CD4-positive, alpha-beta T cell treated with Interleukin-15 for 1 hour (primary cell): ENCODE results near the gene NAPA.
A peak's percentile ranks its signal among the peaks of the same experiment; 100 is the strongest.

Experiments used
- DNase-seq: peaks from one replicate; pipeline ENCODE4 v3.0.0-alpha.2; 2020

Gene NAPA

DNA sequence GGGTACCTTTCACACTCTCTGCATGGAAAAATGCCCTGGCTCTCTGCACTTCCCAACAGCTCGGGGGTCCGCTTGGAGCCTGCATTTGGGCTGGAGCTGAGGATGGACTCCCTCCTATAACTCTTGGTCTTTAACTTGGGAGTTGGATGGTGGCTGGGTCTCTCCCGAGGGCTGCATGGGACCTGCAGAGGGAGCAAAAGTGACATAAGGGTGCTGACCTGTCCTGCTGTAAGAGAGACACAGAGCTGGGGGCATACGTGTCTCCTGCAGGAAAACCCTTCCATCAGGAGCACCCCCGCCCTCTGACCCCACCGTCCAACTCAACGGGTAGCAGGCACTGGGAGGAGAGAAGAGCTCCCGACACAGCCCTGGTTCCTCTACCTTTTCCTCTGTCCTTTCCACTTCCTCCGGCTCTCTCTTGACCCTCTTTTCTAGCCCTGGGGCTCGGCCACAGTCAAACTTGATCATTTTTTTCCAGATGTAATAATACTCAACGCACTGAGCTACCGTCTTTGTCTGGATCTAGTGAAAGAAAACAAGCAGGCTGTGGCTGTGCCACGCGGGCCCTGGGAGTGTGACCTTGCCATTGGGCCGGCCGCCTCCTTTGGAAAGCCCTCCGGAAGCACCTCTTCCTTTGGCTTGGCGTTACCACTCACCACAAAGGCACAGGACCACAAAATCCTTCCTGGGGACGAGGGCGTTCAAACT lies 6.8 kb upstream of the NAPA start:
- DNase-seq = no peak

DNA sequence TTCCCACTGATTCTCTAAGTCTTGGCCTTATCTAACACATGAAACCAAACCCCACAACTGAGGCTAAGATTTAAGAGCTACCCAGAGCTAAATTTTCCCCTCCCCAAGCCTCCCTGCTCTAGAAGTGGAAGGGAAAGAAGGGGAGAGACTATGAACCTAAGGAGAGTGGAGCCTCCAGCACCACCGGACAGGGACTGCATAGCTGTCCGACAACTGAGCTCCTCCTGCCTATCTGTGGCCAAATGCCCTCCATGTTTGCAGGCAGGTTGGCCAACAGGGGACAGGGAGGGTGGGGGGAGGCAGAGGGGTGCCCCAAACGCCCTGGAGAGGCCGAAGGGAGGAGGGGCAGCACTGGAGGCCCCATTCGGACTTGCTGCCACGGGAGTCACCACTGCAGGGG lies 6.0 kb upstream of the NAPA start:
- no peak for DNase-seq

DNA sequence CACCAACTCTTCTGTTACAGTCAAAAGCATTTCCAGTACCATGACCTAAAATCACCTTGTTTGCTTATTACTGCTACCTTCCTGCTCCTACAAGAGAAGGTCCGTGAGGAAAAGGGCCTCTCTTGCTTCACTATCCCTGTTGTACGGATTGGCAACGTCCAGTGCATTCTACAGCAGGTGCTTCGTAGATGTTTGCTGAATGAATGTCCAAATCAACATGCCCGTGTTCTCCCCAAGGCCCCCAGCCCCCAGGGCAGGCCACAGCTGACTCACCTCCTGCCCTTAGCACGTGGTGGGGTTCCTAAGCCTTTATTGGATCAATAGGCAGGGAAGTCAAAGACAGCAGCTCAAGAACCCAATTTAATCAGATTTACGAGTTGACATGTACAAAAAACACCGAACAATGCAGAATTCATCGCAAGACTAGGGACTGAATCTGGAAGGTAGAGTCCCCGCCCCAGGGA lies 5.5 kb upstream of the NAPA start:
- no peak for DNase-seq

DNA sequence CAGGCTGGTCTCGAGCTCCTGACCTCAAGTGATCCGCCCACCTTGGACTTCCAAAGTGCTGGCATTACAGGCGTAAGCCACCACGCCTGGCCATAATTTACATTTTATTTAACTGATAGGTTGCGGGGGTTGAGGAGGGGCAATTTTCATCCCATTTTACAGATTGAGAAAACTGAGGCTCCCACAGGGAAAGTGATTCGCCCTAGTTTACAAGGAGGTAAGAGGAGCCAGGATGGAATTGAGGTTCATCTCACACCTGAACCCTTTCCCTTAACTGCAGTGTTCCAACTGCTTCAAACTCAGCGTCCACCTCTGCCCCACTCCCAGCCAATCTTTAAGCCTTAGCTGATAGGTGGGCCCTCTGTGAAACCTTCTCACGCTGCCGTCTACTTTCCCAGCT lies 4.0 kb upstream of the NAPA start:
- no peak for DNase-seq

DNA sequence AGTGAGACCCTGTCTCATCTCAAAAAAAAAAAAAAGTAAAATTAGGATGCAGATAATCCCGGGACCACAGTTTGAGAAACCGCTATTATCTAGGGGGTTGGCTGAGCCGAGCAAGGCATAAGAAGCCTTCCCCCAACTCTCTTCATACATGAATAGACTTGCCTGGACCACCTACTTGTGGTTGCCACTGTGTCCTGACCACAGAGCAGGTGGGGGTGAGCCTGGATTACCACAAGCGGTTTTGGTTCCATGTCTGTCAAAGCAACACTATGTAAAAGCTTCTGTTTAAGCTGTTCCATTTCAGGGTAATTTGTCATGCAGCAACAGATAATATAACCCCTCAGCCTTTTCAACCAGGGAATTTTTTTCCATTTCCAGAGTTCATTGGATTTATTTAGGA lies 3.3 kb upstream of the NAPA start:
- DNase-seq = peak; percentile 74

DNA sequence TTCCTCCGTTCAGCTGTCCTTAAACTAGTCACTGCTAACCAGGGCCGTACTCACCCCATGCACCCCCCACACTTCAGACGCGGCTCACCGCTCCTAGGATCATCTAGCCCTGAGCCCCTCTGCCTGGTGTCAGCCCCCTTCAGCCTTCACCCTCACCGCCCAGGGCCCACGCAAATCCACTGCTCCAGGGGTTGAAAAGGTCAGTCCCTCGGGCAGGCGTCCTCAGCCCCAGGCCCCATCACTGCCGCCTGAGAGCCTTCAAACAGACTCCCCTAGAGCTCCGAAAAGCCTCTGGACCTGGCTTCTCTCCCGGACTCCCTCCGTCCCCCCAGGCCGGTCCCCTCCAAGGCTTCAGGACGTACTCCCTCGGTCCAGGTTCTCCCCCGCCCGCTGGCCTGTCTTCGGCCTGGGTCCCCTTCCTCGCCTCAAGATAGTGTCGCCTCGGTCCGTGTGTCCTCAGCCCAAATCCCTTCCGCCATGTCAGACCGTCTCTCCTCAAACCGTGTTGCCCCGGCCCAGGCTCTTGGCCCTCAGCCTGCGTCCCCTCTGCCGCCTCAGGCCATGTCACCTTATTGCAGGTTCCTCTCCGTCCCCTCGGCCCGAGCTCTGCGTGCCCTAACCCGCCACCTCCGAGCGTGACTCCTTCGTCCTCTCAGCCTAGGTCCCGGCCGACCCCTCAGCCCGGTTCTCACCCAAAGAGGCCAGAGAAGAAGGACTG lies 553 bp downstream of the NAPA start:
- DNase-seq = no peak

DNA sequence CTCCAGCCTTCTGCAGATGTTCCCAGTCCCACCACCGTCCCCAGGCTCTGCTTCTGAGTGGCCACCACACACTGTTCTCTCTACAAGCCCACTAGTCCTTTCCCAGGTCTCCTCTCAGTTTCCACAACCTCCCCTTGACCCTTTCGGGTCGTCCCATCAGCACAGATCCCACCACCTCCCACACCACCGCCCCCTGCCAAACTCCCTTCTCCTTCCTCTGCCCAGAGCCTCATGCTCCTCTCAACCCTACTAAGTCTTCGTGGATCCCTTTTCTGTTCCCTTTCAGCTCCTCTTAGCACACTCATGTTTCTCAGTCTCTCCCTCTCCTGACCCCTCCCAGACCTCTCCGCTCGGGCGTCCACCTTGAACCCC lies 1.9 kb downstream of the NAPA start:
- DNase-seq = no peak

DNA sequence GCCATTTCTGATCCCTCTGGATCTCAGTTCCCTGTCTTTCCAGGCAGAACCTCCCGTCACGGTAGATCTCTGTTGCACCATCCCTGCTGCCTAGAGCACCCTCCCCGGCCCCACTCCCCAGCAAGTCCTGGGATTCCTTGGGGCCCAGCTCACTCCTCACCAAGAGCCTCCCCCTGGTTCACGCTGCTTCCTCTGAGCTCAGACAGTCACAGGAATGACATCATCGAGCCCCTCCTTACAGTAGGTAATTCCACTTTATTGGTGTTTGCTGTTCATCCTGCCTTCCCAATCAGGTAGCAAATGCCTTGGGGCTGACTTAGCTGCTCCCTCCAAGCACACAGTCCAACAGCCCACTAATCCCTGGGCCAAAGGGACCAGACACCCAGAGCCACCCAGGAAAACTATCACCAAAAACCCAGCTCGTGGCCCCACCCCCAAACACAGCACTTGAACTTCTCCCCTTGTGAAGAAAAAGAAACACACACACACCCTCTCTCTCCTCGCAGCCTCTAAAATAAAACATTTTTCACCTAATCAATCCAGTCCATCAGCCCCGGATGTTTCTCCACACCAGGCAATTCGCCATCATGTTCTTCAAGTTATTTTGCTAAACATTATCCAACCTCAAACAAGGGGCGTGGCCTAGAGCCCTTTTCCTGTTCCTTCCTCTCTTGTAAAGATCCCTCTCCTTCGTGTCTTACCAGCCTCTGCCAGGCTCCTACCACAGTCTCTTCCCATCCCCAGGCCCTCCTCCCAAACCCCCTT lies 2.5 kb downstream of the NAPA start:
- no peak for DNase-seq

DNA sequence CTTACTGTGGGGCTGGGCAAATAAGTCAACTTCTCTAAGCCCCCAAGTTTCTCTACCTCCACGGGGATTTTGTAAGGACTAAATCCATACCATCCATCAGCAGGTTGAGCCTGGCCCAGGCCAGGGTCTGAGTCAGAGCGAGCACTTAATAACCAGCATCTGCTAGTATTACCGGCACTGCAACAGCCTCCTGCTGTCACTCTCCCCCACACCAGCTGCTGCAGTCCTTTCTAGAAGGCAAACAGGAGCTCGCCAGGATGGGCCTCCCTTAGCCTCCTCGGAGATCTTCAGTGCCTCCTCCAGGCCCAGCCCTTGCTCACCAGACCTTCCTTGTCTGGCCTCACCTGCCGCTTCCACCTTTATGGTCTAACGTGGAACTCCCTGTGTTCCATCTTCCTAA lies 3.2 kb downstream of the NAPA start:
- DNase-seq = no peak

DNA sequence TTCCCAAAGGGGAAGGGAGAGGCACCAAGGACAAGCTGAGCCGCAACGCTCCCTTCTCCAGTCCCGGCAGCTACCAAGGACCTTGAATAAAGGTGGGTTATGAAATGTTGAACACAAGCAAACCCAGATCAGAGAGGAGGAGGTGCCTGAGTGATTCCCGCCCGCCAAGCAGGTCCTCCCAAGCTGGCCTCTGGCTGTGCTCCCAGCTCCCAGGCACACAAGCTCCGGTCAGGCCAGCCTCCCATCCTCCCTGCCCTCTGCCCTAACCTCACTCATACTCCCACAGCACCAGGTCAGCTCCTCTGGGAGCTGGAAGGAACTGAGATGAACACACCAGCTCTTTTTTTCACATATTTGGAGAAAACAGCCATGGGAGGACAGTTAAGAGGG lies 3.7 kb downstream of the NAPA start:
- DNase-seq = no peak

DNA sequence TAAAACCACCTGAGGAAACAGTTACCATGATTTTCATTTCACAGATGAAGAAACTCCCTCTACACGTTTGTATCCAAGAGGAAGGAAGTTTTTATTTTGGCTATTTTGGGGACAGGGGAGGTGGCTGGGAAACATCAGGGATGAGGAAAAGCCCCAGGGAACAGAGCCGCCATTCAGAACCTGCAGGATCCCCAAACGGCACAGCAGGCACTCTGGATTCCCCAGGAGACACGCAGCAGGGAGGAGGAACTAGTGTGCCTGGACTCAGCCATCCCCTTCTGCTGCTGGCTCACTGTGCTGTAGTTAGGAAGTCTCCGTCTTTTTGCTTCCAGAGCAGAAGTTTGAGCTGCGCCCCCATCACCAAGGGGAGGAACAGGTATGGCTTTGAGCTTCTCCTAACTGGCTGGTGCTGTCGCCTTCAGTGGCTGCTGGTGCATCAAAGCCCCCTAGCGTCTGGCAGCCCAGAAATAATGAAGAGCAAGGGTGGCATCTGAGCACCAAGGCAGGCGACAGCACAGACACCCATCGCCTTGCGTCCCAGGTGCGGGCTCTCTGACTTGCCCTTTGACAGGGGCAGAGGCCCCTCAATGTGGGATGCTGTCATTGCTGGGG lies 4.2 kb downstream of the NAPA start:
- no peak for DNase-seq

DNA sequence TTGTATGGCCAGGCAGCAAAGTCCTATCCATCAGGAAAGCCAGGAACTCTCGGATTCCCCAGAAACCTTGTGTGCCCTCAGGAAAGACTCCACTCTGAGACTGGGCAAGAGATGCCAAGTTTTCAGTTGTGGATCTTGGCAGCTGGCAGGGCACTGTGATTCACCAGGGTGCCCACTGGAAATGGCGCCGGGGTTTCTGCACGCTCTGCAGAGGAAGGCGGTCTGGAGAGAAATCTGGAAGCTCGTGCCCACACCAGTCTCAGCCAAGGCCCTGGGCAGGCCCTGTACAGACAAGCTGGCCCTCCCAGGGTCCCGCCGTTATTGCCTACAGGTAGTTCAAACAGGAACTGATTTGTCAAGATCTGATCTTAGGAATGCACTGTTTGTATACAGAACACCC lies 4.9 kb downstream of the NAPA start:
- DNase-seq = no peak

DNA sequence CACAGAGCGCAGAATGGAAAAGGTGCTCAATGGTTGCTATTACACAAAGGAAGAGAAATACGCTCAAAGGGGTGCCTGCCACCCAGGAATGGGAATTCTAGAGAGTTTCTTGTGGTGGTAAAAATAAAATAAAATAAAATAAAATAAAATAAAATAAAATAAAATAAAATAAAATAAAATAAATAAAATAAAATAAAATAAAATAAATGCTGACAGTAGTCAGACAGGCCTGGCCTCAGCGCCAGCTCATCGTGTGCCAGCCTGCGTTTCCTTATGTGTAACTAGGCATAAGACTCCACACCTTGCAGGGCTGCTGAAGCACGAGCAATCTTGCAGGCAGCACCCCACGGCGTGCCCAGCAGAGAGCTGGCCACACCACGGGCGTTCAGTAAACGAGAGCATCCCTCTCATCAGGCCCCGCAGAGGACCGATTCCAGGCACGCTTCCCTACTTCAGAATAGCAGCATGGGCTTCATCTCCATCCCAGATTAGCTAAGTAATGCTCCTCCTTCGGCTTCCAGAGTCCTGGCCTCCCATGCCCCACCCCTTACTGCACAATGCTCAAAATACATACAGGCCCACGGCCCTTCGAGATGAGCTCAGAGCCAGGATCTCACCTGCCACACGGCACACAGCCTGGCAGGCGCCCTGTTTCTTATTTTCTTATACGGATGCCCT lies 5.6 kb downstream of the NAPA start:
- DNase-seq = no peak

DNA sequence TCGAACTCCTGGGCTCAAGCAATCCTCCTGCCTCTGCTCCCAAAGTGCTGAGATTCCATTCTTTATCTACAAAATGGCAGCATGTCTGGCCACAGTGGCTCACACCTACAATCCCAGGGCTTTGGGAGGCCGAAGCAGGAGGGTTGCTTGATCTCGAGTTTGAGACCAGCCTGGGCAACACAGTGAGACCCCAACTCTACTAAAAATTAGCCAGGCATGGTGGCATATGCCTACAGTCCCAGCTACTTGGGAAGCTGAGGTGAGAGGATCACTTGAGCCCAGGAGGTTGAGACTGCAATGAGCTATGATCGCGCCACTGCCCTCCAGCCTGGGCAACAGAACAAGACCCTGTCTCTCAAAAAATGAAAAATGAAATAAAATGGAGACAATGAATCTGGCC lies 6.1 kb downstream of the NAPA start:
- no peak for DNase-seq

DNA sequence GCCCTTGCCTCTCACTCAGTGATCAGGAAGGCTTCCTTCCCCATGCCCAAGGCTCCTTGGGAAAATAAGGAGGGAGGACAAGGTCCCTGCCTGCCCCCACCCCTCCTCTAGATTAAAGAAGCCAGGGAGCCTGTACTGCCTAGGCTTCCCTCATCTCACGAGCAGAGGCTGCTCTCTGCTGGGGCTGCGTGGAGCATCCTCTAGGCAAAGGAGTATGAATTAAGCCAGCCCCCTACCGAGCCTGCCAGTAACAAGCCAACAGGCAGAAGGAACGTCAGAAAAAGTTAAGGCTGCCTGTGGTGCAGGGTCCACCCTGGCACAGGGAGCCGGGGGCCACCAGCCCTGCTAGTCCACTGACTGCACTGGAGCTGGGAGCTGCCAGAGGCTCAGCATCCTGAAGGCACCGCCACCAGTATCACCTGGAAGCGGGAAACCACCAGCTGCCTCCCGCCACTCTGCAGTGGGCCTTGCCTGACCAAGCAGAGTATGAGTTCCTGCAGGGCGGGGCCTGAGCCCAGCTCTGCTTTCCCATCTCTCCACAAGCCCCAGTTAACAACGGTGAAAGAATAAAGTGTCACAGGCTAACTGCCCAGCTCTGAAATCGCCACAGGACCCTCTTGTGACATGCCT lies 6.8 kb downstream of the NAPA start:
- no peak for DNase-seq

DNA sequence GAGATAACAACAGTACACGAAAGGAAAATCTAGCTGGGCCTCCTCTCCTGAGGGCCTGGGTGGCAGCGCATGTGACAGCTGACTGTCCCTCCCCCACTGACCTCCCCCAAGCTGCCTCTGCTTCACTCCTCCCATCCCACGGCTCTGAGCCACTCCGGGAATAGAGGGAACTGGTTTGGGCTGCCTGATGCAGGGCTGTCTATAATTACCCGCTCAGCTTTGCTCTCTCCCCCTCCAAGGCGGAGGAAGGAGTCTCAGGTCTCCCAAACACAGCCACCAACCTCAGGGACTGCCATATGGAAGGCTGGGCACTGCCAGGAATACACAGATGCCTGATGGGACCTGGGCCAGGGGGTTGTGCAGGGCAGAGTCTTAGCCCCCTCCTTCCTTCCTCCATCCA lies 7.9 kb downstream of the NAPA start:
- no peak for DNase-seq

DNA sequence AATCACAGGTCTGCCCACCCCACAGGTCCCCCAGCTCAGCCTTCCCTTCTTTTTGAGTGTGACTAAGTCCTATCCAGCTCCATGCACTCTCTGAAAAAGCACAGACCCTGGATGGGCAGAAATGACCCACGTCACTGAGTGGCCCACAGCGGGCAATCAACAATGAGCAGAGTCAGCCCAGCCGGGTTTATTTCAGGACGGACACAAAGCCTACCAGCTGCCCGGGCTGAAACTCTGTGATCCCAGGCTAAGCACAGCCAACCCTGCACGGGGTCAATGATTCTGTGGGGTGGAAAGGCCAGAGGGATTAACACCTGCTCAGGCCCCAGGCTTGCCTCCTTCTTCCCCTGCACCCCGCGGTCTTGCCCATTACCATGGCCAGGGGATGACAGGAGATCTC lies 8.4 kb downstream of the NAPA start:
- DNase-seq = no peak

DNA sequence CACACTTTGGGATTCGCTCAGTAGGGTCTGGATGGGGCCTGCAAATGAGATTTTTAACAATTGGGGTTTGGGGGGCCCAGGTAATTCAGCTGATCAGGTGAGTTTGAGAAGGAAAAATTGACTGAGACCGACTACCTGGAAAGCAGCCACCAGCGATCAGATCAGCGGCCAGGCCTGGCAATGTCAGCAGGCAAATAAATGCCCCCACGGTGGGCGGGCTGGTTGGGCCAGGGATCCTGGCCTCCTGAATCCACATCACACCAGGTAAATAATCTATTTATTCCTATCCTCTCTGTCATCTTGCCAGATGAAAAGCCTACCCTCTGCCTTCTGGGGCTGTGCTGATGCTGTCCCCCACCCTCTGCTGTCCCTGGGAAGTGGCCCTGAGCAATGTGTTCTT lies 9.4 kb downstream of the NAPA start:
- DNase-seq = no peak

DNA sequence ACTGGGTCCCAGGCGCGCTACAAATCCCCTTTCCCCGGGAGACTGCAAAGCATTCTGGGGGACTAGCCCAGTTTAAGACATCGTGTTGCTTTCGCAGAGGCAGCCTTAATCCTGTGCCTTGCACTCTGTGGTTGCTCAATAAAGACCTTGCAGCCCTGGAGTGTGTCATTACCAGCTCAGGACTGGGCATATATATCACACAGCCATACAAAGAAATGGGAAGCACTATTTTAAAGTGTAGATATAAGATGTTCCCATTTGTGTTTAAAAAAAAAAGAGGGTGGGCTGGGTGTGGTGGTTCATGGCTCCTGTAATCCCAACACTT lies 11.1 kb downstream of the NAPA start:
- DNase-seq = no peak

DNA sequence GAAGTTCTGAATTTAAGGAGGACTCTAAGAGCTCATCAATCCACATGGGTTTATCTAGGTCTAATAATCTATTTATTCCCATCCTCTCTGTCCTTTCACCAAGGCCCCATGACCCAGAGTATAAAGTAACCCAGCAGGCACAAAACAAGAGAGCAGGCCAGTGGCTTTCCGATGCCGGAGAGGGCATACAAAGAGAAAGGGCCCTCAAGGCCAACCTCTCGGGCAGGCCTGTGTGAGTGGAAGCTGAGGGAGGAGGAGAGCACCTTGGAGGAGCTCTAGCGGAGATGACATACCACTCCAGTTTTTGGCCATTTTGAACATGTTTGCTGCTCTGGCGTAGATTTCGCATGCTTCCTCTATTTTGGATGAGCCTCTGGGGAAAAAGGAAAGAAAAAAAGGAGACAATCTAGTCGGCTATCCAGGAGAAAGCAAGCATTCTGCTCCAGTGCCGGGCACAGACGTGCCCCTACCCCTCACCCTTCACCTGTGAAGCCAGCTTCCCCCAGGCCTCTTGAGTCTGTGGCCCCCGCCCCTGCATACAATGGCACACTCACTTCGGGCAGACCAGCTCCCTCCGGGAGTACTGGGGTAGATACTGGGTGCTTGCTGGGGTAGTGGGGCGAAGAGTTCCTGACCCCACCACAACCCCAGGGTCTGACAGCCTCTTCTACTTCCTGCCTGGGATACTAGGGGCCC lies 11.6 kb downstream of the NAPA start:
- no peak for DNase-seq

DNA sequence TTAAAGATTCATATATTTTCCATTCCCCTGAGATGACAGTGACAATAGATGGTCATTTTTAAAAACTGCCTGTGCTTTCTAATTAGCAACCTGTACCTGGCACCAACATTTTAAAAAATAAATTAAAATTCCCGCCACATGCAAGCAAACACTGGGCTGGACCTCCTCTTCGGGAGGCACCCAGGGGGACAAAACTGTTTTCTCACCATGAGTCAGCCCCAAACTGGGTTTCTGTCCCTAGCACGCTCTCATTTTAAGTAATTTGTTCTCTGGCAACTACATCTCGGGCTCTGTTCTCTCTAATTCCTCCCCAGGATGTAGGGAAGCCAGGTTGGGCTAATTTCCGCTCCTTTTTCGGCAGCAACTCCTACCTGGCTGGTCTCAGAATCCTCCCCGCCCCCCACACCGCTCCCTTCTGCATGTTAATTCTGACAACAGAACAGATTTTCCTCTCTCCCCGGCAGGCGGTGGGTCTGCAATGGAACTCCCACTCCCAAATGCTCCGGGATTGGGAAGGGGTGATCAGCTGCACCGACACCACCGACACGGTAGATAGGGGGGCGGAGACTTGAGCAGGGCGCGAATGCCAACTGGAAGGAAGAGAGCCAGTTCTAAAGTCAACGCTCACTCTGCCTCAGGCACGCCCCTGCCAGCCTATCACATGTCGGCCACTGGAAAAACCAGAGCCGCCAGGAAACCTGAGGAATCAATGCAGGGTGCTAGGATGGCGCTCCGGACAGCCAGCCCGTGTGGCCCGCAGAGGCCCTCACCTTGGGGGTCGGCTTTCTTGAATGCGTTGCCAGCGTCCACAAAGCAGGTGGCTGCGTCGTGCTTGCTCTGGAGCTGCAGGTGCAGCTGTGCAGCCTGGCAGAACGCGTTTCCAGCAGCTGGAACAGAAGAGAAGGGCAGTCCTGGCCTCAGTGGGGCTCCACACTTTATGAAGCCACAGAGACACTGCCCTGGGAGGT lies 14.7 kb downstream of the NAPA start:
- no peak for DNase-seq
